ENCODE results near the gene C7. TPM values are rescaled to one million over a fixed set of nuclear protein-coding genes. Genes with fewer than 3 reads are reported as not detected.

The C7 gene
- total and polyA plus RNA-seq, 8 donors: 22.4 to 317 (median 181) TPM

DNA sequence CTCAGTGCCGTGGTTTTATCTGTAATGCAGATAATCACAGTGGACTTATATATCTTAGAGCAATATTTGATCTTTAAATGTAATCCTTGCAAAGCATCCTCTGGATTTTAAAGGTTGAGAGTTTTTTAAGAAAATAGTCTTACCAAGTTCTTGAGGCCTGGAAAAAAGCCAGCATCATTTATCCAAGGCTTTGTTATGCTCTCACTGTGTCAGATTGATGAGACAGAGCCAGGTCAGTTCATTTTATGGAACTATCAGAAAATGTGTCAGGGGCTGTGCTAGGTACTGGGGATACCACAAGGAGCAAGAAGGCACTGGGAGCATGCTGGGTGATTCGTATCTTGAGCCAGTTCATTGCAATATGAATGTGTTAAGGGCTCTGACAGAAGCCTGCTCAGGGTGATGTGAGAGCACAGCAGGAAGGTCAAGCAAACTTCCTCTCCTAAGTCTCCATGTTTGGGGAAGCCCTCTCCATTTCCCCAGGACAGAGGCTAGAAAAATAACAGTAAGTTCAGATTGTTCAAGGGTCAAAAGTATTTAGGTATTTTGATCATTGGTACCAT is 19.7 kb downstream of the C7 start:
- Histone ChIP-seq H3K27ac (no peak overlapping the region), H3K36me3 (peaks cover 0 to 8% (median 0%) of the 10 kb centered on the region in 4 donors), H3K27me3 (no peaks in the 10 kb centered on the region), H3K4me1 (no peaks in the 10 kb centered on the region), H3K9me3 (peaks cover 10 to 32% (median 25%) of the 10 kb centered on the region in 4 donors), H3K4me3 (no peak overlapping the region)
- DNase-seq: no peak
- TF ChIP-seq, protein P1, sequence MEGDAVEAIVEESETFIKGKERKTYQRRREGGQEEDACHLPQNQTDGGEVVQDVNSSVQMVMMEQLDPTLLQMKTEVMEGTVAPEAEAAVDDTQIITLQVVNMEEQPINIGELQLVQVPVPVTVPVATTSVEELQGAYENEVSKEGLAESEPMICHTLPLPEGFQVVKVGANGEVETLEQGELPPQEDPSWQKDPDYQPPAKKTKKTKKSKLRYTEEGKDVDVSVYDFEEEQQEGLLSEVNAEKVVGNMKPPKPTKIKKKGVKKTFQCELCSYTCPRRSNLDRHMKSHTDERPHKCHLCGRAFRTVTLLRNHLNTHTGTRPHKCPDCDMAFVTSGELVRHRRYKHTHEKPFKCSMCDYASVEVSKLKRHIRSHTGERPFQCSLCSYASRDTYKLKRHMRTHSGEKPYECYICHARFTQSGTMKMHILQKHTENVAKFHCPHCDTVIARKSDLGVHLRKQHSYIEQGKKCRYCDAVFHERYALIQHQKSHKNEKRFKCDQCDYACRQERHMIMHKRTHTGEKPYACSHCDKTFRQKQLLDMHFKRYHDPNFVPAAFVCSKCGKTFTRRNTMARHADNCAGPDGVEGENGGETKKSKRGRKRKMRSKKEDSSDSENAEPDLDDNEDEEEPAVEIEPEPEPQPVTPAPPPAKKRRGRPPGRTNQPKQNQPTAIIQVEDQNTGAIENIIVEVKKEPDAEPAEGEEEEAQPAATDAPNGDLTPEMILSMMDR (IDR thresholded peaks at IDR 0.05): no peak
- TF ChIP-seq EP300 (IDR thresholded peaks at IDR 0.05): no peak
- WGBS, 5 donors: 53 to 64% (median 61%) methylated on average over 2 of the region's 2 CpGs
- intact Hi-C loops (cut with DNase I; ENCODE audit: low total_unique reads): no loop called here

DNA sequence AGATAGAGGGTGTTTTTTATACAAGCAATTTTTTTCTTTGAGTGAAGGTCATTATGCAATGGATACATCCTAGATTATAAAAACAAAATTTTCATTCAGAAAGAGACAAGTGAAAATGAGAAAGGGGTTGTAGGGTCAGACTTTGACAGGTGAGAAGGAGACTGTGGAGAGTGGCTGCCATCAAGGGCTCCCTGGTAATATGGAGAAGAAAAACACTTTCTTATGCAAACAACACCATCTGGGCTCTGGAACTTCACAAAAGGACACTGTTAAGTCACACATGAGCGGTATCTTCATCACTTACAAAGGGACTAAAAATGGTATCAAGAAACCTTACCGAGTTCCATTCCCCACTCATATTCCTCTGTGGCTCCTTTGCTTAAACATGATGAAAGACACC is 23.5 kb downstream of the C7 start:
- 64 to 79% (median 67%) methylated on average over 2 of the region's 2 CpGs for WGBS, 5 donors
- Histone ChIP-seq H3K4me1 (no peaks in the 10 kb centered on the region), H3K36me3 (no peaks in the 10 kb centered on the region), H3K27ac (no peak overlapping the region), H3K4me3 (no peak overlapping the region), H3K9me3 (no peaks in the 10 kb centered on the region), H3K27me3 (no peaks in the 10 kb centered on the region)
- TF ChIP-seq EP300 (IDR thresholded peaks at IDR 0.05): no peak
- TF ChIP-seq, protein P1 (IDR thresholded peaks at IDR 0.05): no peak
- intact Hi-C loops (cut with DNase I; ENCODE audit: low total_unique reads): no loop called here
- DNase-seq: no peak

DNA sequence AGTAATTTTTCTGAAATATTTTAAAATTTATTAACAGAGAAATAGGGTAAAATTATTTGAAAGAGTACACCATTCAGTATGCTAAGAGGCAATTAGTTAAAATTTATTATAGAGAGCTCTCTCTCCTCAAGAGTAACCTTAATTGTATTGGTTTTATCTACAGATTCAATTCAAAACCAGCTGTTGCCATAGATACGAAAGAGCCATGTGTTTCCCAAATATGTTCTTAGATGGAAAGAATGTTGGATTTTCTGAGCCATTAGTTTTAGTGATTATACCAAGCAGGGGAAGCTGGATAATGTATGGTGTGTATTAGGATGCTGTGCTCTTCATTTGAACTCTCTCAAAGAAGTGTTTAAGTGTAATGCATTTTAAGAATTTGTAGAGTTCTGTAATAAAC is 27.8 kb downstream of the C7 start:
- 79 to 92% (median 87%) methylated on average over 1 of the region's 1 CpG for WGBS, 5 donors
- no peaks in the 10 kb centered on the region for H3K27me3 ChIP-seq
- DNase-seq: no peak
- no peak overlapping the region for H3K4me3 ChIP-seq
- H3K4me1 ChIP-seq: no peaks in the 10 kb centered on the region
- no peaks in the 10 kb centered on the region for H3K9me3 ChIP-seq
- TF ChIP-seq POLR2A (IDR thresholded peaks at IDR 0.05): no peak
- no peak for TF ChIP-seq EP300 (IDR thresholded peaks at IDR 0.05)
- no peak for TF ChIP-seq POLR2AphosphoS5 (IDR thresholded peaks at IDR 0.05)
- TF ChIP-seq, protein P1 (IDR thresholded peaks at IDR 0.05): no peak
- intact Hi-C loops (cut with DNase I; ENCODE audit: low total_unique reads): no loop called here
- H3K36me3 ChIP-seq: no peaks in the 10 kb centered on the region
- H3K27ac ChIP-seq: no peak overlapping the region

DNA sequence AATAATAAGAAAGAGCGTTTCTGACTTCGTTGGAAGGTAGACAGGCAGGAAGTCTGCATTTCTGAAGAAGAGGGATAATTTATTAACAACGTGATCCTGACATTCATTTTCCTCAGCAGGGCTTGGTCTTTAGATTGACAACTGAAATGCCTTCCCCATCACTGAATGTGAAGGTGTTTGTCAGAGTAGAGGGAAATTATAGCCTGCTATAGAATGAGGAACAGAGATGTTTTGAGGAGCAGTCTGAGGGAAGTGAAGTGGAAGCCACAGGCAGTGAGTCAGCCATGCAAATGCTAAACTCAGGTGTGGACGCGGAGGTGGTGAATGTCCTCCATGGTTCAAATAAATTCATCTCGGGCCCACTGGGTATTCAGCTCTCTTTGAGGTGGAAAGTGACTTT is 30.5 kb downstream of the C7 start:
- Histone ChIP-seq H3K27ac (no peak overlapping the region), H3K27me3 (no peaks in the 10 kb centered on the region), H3K4me3 (no peak overlapping the region), H3K4me1 (no peaks in the 10 kb centered on the region), H3K36me3 (no peaks in the 10 kb centered on the region), H3K9me3 (no peaks in the 10 kb centered on the region)
- DNase-seq: no peak
- TF ChIP-seq POLR2A (IDR thresholded peaks at IDR 0.05) (no peak), EP300 (IDR thresholded peaks at IDR 0.05) (no peak), POLR2AphosphoS5 (IDR thresholded peaks at IDR 0.05) (no peak)
- TF ChIP-seq, protein P1 (IDR thresholded peaks at IDR 0.05): no peak
- WGBS, 5 donors: 80 to 90% (median 88%) methylated on average over 6 of the region's 6 CpGs
- intact Hi-C loops (cut with DNase I; ENCODE audit: low total_unique reads): no loop called here
